Femur (tissue), 1 donor: ENCODE data around the gene EIF3F.

Source experiments
- DNase-seq: peaks from one replicate; pipeline ENCODE4 v3.0.0-alpha.2; 2017

Gene EIF3F

DNA sequence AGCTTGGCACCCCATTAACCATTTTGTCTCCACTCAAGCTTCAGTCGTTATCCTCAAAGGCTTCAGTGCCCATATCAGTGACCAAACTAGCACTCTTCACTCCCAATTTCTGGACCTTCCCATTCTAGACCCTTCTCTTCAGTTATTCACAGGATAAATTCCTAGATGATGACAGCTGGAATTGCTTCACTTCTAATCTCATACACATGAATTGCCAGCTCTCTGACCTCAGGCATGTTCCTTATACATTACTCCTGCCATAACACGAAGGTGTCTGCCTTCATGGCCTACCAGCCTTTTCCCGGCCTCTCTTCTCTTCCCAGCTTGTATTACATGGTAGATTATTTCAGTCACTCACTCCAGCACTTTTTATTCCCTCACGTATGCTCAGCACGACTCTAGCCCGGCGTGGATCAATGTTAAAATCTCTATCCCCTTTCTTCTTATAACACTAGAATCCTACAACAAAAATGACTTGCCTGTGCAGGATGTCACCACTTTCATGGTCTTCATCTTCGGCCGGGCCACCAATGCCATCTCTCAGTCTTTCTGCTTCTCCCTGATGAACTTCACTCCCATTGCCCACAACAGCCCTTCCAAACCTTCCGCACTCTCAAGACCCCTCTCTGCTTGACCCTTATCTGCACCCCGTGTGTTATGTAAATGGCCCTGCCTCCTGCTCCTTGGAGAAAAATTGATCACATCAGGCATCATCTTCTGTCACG lies 36.9 kb downstream of the EIF3F start:
- peak; percentile 3 for DNase-seq

GRCh38 chr11:8025123-8025522 lies 38.0 kb downstream of the EIF3F start:
- no peak for DNase-seq

DNA sequence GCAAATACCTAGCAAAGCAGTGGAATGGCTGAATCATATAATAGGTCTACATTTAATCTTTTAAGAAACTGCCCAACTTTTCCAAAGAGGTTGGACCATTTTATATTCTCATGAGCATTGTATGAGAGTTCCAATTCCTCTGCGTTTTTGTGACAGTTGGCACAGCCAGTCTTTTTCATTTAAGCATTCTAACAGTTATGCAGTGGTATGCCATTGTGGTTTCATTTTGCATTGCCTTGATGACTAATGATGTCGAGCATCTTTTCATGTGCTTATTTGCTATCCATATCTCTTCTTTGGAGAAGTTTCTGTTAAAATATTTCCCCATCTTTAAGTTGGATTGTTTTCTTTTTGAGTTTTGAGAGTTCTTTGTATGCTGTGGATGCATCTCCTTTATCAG lies 38.7 kb downstream of the EIF3F start:
- DNase-seq = no peak

GRCh38 chr11:8026982-8027381 lies 39.8 kb downstream of the EIF3F start:
- no peak for DNase-seq

DNA sequence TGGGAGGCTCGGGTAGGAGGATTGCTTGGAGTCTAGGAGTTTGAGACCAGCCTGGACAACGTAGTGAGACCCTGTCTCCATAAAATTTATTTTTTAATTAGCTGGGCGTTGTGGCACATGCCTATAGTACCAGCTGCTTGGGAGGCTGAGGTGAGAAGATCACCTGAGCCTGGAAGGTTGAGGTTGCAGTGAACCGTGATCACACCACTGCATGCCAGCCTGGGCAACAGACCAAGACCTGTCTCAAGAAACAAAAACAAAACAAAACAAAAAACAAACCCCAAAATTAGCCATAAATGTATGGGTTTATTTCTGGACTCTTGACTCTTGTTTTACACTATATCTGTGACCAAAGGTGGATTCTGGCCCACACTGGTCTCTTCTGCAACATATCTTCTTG lies 41.6 kb downstream of the EIF3F start:
- no peak for DNase-seq

DNA sequence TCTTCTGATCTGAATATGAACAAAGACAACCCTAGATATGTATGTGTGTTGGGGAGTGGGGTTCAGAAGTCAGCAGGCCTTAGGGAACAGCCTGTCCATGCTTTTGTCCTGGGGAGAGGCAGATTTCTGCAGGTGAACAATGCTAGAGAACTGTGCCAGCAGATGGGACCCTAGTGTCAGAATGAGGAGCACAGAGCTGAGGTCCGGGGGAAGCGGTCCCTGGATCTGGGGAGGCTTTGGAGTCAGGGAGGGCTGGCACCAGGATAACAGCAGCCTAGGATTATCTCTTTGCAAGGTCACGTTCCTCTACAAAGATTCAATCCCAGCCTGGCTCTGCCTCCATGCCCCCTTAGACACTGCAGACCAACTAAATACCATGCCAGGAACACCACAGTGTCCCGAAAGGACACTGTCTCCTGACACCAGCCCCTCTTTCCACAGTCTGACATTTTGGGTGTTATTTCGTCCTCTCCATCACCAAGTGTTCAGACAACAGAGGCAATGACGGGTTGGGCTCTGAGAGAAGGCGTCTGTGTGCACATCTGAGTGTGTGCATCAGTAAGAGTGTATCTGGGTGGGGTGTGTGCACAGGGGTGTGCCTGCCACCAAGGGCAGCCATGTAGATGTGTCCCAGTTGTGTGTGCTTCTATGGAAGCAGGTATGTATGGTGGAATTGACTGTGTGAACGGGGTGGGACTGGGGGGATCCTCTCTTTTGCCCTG lies 43.5 kb downstream of the EIF3F start:
- no peak for DNase-seq

- no peak for DNase-seq
These were observed 44.3 kb downstream of the EIF3F start for GRCh38 chr11:8031248-8032115.

DNA sequence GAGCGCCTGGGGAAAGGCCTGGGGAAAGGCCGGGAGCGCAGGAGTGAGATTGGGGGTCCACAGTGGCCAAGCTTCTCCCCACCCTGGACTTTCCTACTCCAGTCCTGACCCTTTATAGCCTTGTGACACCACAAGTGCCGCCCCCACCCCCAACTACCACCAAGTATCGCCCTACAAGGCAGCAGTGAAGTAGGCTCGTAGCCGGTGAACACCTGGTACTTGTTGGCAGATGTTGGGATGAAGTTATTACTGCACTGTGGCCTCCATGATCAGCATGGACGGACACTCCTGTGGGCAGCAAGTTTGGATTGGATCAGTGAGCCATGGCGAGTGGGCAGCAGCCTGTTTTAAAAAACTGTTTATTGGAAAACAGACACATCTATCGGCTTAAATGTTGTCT lies 45.0 kb downstream of the EIF3F start:
- no peak for DNase-seq

GRCh38 chr11:8032576-8033304 lies 45.6 kb downstream of the EIF3F start:
- DNase-seq = no peak

- peak; percentile 90 for DNase-seq
These were observed 46.4 kb downstream of the EIF3F start for GRCh38 chr11:8033305-8034105.

GRCh38 chr11:8034106-8034585 lies 47.0 kb downstream of the EIF3F start:
- DNase-seq = no peak

GRCh38 chr11:8034604-8035190 lies 47.6 kb downstream of the EIF3F start:
- DNase-seq = no peak

GRCh38 chr11:8035200-8035855 lies 48.2 kb downstream of the EIF3F start:
- DNase-seq = no peak

GRCh38 chr11:8036002-8036802 lies 49.1 kb downstream of the EIF3F start:
- DNase-seq = no peak

GRCh38 chr11:8036986-8037385 lies 49.8 kb downstream of the EIF3F start:
- no peak for DNase-seq

GRCh38 chr11:8038393-8038792 lies 51.3 kb downstream of the EIF3F start:
- no peak for DNase-seq

- DNase-seq = no peak
These were observed 51.8 kb downstream of the EIF3F start for GRCh38 chr11:8038811-8039529.

DNA sequence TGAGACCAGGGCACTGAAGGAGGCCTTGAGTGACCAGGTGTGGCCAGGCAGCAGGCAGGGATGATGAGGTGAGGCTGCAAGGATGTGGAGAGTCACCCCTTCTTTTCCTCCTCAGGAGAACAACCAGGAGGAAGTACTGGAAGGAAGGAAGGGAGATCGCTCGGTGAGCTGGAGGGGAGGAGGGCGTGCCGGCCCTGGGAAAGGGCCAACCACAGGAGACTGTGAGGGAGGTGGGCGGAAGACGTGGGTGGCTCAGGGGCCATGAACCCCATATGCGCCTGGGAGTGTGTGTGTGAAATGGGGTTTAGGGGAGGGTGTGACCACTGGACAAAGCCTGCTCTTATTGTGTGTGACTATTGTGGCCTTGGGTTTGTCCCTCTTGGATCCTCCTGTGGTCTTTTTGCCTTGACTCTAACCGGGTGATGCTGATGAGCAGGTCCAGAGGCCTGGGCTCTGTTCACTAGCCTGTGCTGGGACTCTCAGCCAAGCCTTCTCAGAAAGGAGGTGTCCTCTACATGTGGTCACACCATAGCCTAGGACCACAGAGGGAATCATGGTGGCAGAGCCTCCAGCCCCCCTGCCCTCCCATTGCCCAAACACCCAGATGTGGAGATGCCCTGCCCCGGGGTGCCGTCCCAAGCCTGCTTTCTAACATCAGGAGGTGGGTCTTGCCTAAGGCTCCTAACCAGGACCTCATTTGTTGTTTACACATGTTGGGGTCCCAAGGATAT lies 52.6 kb downstream of the EIF3F start:
- DNase-seq = no peak
